Measurements from ENCODE around the gene FAM110D.

FAM110D gene

GRCh38 chr1:26158908-26159742 lies at the start of gene FAM110D:
Gene FAM110D, plus strand, starts transcription at chr1:26159079. Its CDS starts 2,213 bp downstream, at chr1:26161292.
- DNase-seq (ENCODE audit: low spot score), result no peak

DNA sequence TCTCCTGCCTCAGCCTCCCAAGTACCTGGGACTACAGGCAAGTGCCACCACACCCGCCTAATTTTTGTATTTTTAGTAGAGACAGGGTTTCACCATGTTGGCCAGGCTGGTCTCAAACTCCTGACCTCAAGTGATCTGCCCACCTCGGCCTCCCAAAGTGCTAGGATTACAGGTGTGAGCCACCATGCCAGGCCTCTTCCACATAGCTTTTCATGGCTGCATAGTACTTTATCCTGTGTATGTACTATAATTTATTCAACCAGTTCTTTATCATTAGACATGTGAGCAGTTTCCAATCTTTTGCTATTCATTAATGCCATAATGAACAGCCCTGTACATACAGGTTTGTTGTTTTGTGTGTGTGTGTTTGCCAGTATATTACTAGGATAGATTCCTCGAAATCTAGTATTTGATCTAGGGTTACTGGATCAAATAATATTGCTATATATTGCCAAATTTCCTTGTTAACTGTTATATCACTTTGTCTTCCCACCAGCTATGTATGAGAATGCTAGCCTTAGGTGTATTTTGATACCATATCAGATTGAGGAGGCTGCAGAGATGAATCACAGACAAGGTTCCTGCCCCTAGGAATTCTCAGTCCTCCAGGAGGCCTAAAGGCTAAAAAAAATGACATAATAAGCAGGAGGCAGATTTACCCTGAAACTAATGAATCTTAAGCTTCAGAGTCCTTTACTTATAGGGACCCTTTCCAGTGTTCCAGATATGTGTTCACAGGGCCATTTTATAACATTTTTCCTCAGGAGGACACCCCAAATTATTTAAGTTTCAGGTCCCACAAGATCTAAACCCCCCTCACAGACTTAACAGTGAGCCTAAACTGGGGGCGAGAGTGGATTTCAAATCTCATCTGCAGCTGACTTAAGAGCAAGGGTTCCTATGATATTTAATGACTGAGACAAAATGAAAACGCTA lies 49.4 kb upstream of the FAM110D start:
- DNase-seq (ENCODE audit: low spot score), result no peak

DNA sequence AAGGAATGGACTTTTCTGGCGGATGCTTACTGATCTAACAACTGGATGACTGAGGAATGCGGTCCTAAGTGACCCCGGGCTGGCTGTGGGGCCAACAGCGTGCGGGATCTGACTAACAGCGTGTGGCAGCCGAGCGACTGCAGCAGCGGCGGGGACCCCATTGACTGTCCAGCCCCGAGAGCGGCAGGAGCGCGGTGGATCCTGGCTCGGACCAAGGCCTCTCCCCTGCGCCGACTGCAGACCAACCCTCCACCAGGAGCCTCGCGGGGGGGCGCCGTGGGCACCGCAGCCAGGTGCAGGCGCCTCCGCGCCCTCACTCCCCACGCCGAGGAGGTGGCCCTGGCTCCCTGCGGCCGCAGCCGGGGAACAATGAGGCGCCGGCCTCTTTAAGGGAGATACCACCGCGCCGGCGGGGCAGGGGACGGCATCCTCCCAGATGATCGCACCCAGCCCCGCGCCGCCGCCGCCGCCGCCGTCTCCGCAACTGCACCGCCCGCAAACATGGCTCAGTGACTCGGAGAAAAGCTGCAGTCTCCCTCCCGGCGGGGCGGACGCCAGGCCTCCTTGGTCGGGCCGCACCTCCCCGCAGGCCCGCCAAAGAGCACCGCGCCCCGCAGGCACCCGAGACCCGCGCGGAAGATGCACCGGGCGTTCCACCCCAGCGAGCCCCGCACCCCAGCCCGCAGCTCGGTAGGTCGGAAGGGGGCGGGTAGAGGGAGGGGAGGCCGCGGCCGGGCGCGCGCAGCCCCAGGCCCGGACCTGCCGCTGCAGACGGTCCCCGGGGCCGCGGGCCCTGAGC lies 47.9 kb upstream of the FAM110D start:
- DNase-seq (ENCODE audit: low spot score), result peak; percentile 78

GRCh38 chr1:26111530-26112406 lies 47.1 kb upstream of the FAM110D start, which contains the start of gene PDIK1L:
Gene PDIK1L, plus strand, starts transcription at chr1:26111824. Its CDS starts 2,485 bp downstream, at chr1:26114309.
- DNase-seq (ENCODE audit: low spot score), result peak; percentile 97

DNA sequence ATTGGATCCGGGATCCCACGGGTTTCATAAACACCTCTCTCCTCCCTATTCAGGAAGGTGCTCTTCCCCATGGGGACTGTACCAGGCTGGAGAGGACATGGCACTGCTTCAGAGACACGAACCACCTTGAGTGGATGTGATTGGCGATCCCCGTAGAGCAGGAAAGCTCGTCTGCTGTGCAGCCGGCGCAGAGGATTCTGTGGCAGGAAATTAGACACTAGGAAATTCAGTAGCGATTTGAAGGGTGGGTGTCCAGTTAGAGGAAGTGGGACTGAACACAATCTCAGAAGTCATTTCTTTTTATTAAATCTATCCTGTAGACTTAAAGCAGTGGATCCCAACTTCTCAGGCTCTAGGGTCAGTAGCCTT lies 46.5 kb upstream of the FAM110D start:
- no peak for DNase-seq (ENCODE audit: low spot score)

DNA sequence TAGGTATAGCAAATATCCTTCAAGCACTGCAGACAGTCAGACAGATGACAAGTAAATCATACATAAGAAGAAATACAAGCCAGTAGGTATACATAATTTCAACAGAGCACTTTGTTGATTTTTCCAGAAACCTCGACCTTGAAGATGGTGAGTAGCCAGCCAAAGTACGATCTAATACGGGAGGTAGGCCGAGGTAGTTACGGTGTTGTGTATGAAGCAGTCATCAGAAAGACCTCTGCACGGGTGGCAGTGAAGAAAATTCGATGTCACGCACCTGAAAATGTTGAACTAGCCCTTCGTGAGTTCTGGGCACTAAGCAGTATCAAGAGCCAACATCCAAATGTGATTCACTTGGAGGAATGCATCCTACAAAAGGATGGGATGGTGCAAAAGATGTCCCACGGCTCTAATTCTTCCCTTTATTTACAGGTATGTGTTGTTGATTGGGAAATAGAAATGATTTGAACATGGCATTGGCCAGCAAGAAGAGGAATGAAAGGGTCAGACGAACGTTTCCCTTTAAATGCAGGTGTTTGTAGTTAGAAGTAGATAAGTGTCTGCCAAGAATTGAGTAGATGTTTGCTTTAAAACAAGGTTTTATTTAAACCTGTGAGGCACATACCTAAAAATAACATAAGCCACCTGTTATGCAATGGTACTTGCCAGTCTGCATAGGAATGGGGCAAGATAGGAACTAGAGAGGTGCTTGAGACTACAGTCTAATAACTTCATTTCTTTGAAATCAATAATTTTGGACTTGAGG lies 44.5 kb upstream of the FAM110D start:
- no peak for DNase-seq (ENCODE audit: low spot score)

GRCh38 chr1:26119892-26120608 lies 38.8 kb upstream of the FAM110D start:
- no peak for DNase-seq (ENCODE audit: low spot score)

DNA sequence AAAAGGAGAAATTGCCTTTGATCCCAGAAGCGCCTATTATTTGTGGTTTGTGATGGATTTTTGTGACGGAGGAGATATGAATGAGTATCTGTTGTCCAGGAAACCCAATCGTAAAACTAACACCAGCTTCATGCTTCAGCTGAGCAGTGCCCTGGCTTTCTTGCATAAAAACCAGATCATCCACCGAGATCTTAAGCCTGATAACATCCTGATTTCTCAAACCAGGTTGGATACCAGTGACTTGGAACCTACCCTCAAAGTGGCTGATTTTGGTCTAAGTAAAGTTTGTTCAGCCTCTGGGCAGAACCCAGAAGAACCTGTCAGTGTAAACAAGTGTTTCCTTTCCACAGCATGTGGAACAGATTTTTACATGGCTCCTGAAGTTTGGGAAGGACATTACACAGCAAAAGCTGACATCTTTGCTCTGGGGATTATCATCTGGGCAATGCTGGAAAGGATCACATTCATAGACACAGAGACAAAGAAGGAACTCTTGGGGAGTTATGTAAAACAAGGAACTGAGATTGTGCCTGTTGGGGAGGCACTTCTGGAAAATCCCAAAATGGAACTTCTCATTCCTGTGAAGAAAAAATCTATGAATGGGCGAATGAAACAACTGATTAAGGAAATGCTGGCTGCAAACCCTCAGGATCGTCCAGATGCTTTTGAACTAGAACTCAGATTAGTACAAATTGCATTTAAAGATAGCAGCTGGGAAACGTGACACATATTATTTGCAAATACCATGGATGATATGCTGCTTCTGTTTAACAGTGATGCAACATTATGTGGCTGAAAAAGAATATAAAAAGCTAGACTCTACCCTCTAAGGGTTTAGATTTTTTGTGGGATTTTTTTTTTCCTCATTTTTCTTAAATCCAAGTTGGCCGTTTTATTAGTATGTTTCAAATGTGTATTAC lies 36.8 kb upstream of the FAM110D start:
- no peak for DNase-seq (ENCODE audit: low spot score)

DNA sequence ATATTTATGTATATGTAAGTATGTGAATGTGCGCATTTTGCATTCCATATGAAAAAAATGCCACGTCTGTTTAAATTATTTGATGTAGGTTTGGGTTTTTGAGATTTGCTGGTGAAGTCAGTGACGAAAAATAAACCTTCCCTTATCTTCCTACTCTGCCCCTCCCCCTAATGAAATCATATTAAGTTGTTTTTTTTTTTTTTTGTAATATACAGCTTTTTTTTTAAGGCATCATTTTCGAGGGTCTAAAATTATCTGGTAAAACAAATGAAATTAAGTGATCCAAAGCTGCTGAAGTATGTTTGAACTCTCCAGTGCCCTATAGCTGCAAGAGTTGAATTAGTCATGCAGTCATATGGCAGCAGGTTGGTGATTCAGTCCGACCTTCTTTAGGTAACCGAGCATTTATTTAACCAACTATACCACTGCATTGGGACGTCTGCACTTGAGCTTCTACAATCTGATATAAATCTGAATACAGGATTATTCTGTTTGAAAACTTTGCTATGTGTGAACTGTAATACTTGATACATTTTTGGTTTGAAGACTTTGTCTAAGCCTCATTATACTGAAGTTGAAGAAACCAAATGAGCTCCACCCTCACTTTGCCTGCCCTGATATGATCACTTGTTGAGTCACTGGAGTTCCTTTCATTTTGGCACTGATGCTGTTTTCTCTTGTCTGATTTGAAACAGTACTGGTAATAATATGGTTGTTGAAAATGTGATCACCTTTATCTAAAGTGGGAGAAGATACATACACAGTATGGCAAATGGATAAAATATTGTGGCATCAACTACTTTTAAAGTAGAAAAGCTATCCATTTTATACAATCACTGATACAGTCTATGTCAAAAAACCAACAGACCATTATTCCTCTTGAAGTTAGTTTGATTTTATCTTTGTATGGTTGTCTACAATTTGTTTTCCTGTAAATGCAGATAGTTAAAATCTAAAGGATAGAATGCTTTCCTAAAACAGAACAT lies 35.6 kb upstream of the FAM110D start:
- DNase-seq (ENCODE audit: low spot score), result no peak

GRCh38 chr1:26124418-26125331 lies 34.2 kb upstream of the FAM110D start:
- no peak for DNase-seq (ENCODE audit: low spot score)

DNA sequence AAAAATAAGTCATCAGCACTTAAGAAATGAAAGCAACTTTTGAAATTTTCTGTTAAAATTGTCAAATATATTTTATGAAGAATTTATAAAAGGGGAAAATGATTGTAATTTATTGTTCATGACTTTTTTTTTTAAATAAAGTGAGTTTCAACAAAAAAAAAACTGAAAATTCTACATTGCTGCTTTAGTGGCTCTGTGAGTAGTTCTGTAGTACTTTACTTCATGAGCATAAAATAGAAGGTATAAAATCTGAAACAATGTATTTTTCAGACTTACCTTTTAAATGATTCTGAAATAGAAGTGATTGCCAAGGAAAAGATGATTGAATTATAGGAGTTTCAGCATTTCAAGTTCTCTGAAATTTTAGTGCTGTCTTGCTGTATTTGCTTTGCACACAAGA lies 33.5 kb upstream of the FAM110D start:
- no peak for DNase-seq (ENCODE audit: low spot score)

- no peak for DNase-seq (ENCODE audit: low spot score)
These were observed 32.9 kb upstream of the FAM110D start for GRCh38 chr1:26125946-26126320.

- no peak for DNase-seq (ENCODE audit: low spot score)
These were observed 32.4 kb upstream of the FAM110D start for GRCh38 chr1:26126321-26127084.

- no peak for DNase-seq (ENCODE audit: low spot score)
These were observed 31.4 kb upstream of the FAM110D start for GRCh38 chr1:26127235-26128163.

All from left forelimb (tissue), 1 donor.